ENCODE results near the gene SLC27A2.

SLC27A2 gene

DNA sequence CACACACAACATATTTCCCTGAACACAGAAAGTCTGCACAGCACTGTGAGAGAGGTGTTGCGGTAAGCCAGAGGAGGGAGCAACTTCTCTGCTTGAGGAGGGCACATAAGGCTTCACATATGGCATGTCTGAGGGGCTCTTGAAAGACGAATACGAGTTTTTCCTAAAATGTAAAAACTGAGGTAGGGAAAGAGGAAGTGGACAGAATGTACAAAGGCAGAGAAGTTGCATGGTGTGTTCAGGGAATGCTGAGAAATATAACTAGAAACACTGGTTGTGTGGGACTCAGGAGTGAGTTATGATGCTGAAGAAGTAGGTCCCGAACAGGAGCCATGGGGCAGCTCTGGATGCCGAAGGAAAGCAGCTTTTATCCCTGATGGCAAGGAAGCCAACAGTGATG, 40.1 kb upstream of the SLC27A2 start:
- Histone ChIP-seq H3K27ac (no peak overlapping the region), H3K9ac (no peak overlapping the region), H3K4me3 (IDR thresholded peaks at IDR 0.05; ENCODE audit: insufficient read depth, low read depth, low read length) (no peak overlapping the region), H3K36me3 (ENCODE audit: insufficient read depth) (no peaks in the 10 kb centered on the region), H4K20me1 (ENCODE audit: insufficient read depth) (no peaks in the 10 kb centered on the region), H3K27me3 (ENCODE audit: insufficient read depth, low read depth) (no peaks in the 10 kb centered on the region), H3K79me2 (ENCODE audit: insufficient read depth, low read depth) (no peaks in the 10 kb centered on the region), H2AFZ (ENCODE audit: low read depth) (no peak overlapping the region), H3K4me2 (no peak overlapping the region), H3K4me1 (ENCODE audit: low read depth, poor library complexity, severe bottlenecking) (no peaks in the 10 kb centered on the region)
- TF ChIP-seq, protein P1, sequence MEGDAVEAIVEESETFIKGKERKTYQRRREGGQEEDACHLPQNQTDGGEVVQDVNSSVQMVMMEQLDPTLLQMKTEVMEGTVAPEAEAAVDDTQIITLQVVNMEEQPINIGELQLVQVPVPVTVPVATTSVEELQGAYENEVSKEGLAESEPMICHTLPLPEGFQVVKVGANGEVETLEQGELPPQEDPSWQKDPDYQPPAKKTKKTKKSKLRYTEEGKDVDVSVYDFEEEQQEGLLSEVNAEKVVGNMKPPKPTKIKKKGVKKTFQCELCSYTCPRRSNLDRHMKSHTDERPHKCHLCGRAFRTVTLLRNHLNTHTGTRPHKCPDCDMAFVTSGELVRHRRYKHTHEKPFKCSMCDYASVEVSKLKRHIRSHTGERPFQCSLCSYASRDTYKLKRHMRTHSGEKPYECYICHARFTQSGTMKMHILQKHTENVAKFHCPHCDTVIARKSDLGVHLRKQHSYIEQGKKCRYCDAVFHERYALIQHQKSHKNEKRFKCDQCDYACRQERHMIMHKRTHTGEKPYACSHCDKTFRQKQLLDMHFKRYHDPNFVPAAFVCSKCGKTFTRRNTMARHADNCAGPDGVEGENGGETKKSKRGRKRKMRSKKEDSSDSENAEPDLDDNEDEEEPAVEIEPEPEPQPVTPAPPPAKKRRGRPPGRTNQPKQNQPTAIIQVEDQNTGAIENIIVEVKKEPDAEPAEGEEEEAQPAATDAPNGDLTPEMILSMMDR (conservative IDR thresholded peaks at IDR 0.05; ENCODE audit: low read depth, low read length) = no peak

DNA sequence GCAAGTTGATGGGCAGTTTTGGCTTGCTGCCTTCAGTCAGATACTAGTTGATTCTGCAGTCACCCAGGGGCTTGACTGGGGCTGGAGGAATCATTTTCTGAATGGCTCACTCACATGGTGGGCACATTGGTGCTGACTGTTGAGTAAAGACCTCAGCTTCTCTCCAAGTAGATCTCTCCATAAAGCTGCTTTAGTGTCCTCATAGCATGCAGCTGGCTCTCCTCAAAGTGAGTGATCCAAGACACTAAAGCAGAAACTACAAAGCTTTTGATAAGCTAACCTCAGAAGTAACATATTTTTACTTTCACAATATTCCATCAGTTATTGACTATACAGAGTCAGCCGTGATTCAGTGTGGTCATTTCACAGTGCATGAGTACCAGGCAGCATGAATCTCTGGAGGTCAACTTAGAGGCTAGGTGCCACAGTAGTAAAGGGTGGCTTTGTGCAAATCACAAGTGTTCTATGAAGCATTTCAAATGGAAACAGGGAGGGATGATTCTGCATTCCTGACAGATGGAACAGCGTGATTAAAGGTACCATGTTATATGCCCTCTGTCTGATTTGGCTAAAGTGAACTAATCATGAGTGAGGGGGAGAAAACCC, 38.6 kb upstream of the SLC27A2 start:
- Histone ChIP-seq H2AFZ (ENCODE audit: low read depth) (no peak overlapping the region), H3K27me3 (ENCODE audit: insufficient read depth, low read depth) (no peaks in the 10 kb centered on the region)

DNA sequence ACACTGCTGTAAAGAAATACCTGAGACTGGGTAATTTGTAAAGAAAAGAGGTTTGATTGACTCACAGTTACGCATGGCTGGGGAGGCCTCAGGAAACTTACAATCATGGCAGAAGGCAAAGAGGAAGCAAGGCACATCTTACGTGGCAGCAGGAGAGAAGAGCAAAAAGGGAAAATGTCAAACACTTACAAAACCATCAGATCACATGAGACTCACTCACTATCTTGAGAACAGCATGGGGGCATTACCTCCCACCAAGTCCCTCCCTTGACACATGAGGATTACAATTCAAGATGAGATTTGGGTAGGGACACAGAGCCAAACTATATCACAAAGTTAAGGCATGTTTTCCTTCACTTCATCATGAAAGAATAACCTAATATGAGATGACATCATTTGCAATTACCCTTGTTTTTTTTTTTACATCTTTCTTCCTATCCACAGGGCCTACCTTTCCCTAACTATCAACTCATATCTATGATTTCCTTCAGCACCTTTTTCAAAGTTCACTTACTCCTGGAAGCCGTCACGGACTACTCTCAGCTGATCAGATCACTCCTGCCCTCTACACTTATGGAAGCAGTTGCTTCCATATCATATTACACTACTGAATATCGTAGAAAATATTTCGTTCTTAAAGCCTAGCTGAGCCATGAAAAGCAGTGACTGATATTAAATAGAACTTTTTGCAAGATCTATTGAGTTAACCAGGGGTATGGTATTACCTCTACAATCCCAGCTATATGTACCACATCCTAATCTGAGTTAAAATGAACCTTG, 37.5 kb upstream of the SLC27A2 start:
- Histone ChIP-seq H3K27ac (no peak overlapping the region), H4K20me1 (ENCODE audit: insufficient read depth) (no peaks in the 10 kb centered on the region), H3K36me3 (ENCODE audit: insufficient read depth) (no peaks in the 10 kb centered on the region), H3K4me1 (ENCODE audit: low read depth, poor library complexity, severe bottlenecking) (no peaks in the 10 kb centered on the region), H3K4me3 (IDR thresholded peaks at IDR 0.05; ENCODE audit: insufficient read depth, low read depth, low read length) (no peak overlapping the region), H3K9ac (no peak overlapping the region), H3K79me2 (ENCODE audit: insufficient read depth, low read depth) (no peaks in the 10 kb centered on the region), H2AFZ (ENCODE audit: low read depth) (no peak overlapping the region), H3K27me3 (ENCODE audit: insufficient read depth, low read depth) (no peaks in the 10 kb centered on the region), H3K4me2 (no peak overlapping the region)
- TF ChIP-seq, protein P1 (conservative IDR thresholded peaks at IDR 0.05; ENCODE audit: low read depth, low read length) = no peak

More for the DNA sequence above, 38.6 kb upstream of the SLC27A2 start:
- TF ChIP-seq, protein P1 (conservative IDR thresholded peaks at IDR 0.05; ENCODE audit: low read depth, low read length) = no peak
- Histone ChIP-seq H3K4me2 (no peak overlapping the region), H3K79me2 (ENCODE audit: insufficient read depth, low read depth) (no peaks in the 10 kb centered on the region), H3K4me1 (ENCODE audit: low read depth, poor library complexity, severe bottlenecking) (no peaks in the 10 kb centered on the region), H3K4me3 (IDR thresholded peaks at IDR 0.05; ENCODE audit: insufficient read depth, low read depth, low read length) (no peak overlapping the region), H3K27ac (no peak overlapping the region), H3K9ac (no peak overlapping the region), H4K20me1 (ENCODE audit: insufficient read depth) (no peaks in the 10 kb centered on the region), H3K36me3 (ENCODE audit: insufficient read depth) (no peaks in the 10 kb centered on the region)

DNA sequence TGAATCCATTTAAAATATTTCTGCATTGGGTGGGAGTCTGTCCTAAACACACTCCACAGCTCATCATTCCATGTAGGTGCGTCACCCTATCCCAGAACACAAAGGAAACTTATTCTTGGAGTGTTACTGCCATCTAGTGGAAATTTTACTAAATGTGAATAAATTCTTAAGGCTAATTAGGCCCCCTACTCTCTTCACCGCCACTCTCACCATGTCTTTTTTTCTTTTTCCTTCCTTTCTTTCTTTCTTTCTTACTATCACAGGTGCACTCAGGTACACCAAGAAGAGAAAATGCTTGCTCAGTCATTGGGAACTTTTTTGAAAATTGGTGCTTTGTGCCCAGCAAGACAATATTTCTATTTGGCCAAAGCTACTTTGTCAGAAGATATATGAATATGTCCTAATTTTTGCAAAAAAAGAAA, 36.5 kb upstream of the SLC27A2 start:
- no peaks in the 10 kb centered on the region for H3K36me3 ChIP-seq (ENCODE audit: insufficient read depth)
- H3K4me1 ChIP-seq (ENCODE audit: low read depth, poor library complexity, severe bottlenecking) = no peaks in the 10 kb centered on the region
- no peaks in the 10 kb centered on the region for H3K79me2 ChIP-seq (ENCODE audit: insufficient read depth, low read depth)
- no peak overlapping the region for H2AFZ ChIP-seq (ENCODE audit: low read depth)
- no peaks in the 10 kb centered on the region for H4K20me1 ChIP-seq (ENCODE audit: insufficient read depth)
- H3K4me3 ChIP-seq (IDR thresholded peaks at IDR 0.05; ENCODE audit: insufficient read depth, low read depth, low read length) = no peak overlapping the region
- H3K27me3 ChIP-seq (ENCODE audit: insufficient read depth, low read depth) = no peaks in the 10 kb centered on the region
- no peak overlapping the region for H3K4me2 ChIP-seq
- H3K27ac ChIP-seq = no peak overlapping the region
- no peak overlapping the region for H3K9ac ChIP-seq
- TF ChIP-seq, protein P1 (conservative IDR thresholded peaks at IDR 0.05; ENCODE audit: low read depth, low read length) = peak; percentile 77

All from KMS-11 (cell line).